GM18951 (cell line): ENCODE measurements around the gene PCDHGC4.

Experiments
- POLR2A ChIP-seq: IDR thresholded peaks from 4 replicates; pipeline ENCODE4 v1.6.1; 2011; ENCODE audit warnings: mild to moderate bottlenecking; ENCODE audit not compliant: insufficient read length, insufficient read depth; ENCODE audit errors: extremely low read depth
- in situ Hi-C: fragments of 300-500 bp; cut with MboI; formaldehyde crosslinking; loops from one replicate; pipeline ENCODE4 v1.12.0; 2022; ENCODE audit warnings: low sequenced_read_pairs, mixed read lengths, inconsistent platforms; ENCODE audit not compliant: unreplicated experiment

Gene PCDHGC4

DNA sequence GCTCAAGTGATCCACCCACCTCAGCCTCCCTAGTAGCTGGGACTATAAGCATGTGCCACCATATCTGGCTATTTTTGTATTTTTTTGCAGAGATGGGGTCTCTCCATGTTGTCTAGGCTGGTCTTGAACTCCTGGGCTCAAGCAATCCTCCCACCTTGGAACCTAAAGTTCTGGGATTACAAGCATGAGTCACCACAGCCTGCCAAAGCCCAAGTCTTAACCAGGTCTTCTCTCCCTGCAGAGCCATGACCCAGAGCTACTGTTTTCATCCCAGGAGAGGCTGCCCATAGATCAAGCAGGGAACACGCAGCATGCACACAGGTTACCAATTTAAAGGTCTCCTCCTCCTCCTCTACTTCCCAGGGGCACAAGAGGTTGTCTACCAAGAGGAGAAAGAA lies 33.8 kb downstream of the PCDHGC4 start:
- in situ Hi-C loops = no loop called here

DNA sequence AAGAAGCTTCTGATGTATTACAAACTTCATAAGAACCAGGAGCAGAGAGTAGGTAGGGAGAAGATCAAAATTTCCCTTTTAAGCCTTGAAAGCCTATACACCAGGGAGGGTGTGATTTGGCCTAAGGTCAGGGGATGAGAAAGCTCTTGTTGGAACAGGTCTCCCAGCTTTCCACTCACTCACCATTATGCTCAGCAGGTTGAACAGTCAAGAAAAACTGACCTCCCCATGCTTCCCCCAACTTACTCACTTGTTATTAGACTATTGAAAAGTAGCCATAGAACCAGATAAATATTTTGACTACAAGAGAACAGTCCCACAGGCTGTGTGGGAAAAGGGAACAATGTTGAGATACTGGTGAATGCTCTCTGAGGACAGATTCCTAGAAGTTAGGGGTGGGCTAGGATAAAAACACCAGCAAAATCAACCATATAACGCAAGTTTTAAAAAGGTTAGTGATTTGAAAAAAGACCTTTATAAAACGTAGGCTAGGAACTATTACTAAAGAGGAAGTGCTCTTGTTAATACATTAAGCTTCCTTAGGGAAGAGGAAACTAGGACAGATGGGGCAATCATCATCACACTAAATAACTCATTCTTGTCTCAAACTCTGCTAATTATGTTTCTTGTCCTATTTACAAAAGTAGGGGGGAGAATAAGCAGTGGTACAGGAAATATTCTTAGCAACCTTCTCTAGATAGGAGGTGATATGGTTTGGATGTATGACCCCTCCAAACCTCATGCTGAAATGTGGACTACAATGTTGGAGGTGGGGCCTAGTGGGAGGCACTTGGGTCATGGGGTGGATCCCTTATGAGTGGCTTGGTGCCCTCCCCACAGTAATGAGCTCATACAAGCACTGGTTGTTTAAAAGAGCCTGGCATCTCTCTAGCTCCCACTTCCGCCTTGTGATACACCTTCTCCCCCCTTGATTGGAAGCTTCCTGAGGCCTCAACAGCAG lies 35.1 kb downstream of the PCDHGC4 start:
- no peak for TF ChIP-seq POLR2A
- in situ Hi-C loops = no loop called here

More for the DNA sequence above, 33.8 kb downstream of the PCDHGC4 start:
- TF ChIP-seq POLR2A = no peak

- no peak for TF ChIP-seq POLR2A
- in situ Hi-C loops = no loop called here
These were observed 36.5 kb downstream of the PCDHGC4 start for GRCh38 chr5:141521244-141521781.

GRCh38 chr5:141522301-141522700 lies 37.5 kb downstream of the PCDHGC4 start:
- no peak for TF ChIP-seq POLR2A

DNA sequence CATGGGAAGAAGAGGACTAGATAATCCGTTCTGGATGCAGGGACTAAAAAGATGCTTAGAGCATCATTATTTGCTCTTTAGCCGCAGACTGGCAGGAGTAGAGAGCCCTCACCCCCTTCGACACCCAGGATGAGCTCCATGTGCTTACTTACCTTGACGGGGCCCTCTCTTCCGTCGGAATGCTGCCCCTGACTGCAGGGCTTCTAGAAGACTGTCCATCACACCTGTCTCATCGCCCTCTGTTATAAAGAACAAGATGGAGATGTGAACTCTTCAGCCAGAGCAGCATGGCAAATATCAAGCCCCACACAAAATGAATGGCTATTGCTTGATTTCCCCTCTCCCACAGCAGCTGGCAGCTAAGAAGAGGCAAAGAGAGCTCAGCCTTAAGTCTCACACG lies 39.2 kb downstream of the PCDHGC4 start:
- no peak for TF ChIP-seq POLR2A
- in situ Hi-C loops = no loop called here

More at GRCh38 chr5:141522301-141522700, 37.5 kb downstream of the PCDHGC4 start:
- in situ Hi-C loops = no loop called here

GRCh38 chr5:141524604-141525597 lies 40.1 kb downstream of the PCDHGC4 start:
- TF ChIP-seq POLR2A = no peak
- in situ Hi-C loops = no loop called here

- in situ Hi-C loops = no loop called here
- TF ChIP-seq POLR2A = no peak
These were observed 40.8 kb downstream of the PCDHGC4 start for GRCh38 chr5:141525653-141526052.

DNA sequence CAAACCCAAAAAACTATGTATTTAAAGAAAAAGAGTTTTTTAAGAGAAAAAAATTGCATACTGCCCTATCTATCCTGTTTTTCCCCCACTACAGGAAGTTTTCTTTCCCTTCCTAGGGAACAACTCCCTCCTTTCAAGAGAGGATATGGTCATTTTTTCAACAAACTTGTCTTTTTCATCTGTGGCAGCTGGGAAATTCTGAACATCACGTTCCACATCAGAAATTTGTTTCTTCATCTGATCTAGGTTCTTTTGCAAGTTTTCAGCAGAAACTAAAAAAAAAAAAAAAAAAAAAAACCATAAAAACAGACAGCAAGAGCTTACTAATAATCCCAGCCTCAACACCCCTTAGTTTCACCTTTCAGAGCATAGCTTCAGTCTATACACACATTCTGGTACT lies 42.6 kb downstream of the PCDHGC4 start:
- in situ Hi-C loops = no loop called here
- no peak for TF ChIP-seq POLR2A

DNA sequence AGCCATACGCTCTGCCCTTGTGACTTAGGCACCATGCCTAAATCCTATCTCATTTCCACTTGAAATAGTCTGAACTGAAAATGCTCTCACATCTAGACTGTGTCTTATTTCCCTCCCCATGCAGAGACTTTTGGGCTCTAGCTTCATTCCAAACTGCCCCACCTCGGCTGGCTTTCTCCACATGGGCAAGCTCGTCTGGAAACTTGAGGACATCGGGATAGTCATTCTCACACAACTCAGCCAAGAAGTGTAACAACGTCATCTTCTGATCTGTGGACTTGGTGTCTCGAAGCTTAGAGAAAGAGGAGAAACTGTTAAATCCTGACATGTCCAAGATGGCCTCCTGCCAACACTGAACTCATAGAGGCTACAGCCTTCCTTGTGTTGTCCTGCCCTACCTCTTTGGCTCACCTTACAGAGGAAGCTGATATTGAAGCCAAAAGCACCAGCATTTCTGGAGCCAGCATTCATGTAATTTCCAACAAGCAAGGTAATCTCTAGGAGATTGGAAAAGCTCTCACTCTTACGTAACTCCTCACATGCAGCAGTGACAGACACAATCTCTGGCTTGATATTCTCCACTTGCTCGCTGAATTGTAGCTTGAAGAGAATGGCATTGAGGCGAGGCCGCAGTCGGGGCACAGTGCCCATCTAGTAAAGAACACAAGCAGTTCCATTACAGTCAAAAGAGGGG lies 43.6 kb downstream of the PCDHGC4 start:
- in situ Hi-C loops = no loop called here
- no peak for TF ChIP-seq POLR2A

GRCh38 chr5:141529002-141529401 lies 44.2 kb downstream of the PCDHGC4 start:
- TF ChIP-seq POLR2A = no peak
- in situ Hi-C loops = no loop called here

- TF ChIP-seq POLR2A = no peak
- in situ Hi-C loops = no loop called here
These were observed 45.0 kb downstream of the PCDHGC4 start for GRCh38 chr5:141529873-141530272.

DNA sequence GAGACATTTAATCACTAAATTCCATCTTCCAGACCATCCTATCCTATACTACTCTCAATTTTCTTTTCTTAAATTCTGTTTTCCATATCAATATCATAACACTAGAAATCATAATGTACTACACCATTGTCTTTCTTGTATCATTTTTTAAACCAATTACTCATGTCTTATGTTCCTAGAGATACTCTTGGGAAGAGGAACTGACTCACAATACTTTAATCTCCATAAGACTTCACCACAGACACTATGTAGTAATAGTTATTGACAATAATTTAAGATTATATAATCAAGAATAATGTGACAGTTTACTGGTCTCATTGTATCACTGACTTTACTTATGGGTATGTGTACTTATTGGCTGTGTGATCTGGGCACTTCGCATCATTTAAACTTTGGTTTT lies 47.9 kb downstream of the PCDHGC4 start:
- in situ Hi-C loops = no loop called here

More for the DNA sequence above, 47.9 kb downstream of the PCDHGC4 start:
- TF ChIP-seq POLR2A = no peak
